GM21390 (cell line): ENCODE measurements around the gene OR5AU1.

Experiments
- ATAC-seq: cut with Tn5 transposase; IDR thresholded peaks from one replicate; pipeline ENCODE4 v1.9.1; 2021; ENCODE audit not compliant: unreplicated experiment

The OR5AU1 gene

GRCh38 chr14:21155963-21156362 is at the start of gene OR5AU1:
Gene OR5AU1 (minus strand): TSS chr14:21156063. CDS start chr14:21155872, 191 bp downstream.
- ATAC-seq = no peak

- no peak for ATAC-seq
These were observed 49.3 kb upstream of the OR5AU1 start for GRCh38 chr14:21205026-21205677.

GRCh38 chr14:21204167-21205025 is 48.5 kb upstream of the OR5AU1 start:
- ATAC-seq = no peak

GRCh38 chr14:21203470-21204166 is 47.8 kb upstream of the OR5AU1 start:
- no peak for ATAC-seq

DNA sequence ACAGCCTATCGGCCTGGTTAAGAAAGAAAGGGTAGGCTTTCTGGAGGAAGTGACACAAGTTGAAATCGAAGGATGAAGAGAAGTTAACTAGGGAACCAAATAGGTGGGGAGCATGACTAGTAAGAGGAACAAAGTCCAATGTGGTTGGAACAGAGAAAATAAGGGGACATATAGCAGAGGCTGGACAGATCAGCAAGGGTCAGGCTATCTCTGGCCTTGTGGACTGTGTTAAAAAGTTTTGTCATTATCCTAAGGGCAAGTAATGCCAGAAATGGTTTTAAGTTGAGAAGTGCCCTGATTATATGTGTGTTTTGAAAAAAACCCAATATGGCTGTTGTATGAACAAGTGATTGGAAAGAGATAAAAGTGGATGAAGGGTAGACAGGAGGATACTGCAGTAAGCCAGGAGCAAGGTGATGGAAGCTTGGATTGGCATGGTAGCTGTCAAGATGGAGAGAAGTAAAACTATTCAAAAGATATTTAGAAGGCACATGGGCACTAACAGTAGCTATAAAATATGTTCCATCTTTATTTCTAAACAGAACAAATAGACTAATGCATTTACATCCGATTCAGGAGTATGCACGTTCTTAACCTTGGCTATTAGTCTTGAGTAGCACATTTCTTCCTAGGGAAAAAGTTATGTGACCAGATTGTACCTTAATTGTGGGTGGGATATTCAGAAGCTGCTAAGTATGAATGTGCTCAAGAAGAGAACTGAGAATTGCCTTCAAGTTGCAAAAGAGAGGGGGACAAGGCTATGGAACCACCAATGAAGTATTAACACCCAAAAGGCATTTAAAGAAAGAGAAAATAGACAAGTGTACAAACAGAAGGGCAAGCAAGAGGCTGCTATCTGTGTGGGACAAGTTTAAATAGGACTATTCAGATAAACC is 46.8 kb upstream of the OR5AU1 start:
- no peak for ATAC-seq

GRCh38 chr14:21201732-21202462 is 46.0 kb upstream of the OR5AU1 start:
- no peak for ATAC-seq

GRCh38 chr14:21200752-21201461 is 45.0 kb upstream of the OR5AU1 start:
- ATAC-seq = no peak

- ATAC-seq = no peak
These were observed 44.0 kb upstream of the OR5AU1 start for GRCh38 chr14:21199611-21200560.

GRCh38 chr14:21197418-21198205 is 41.7 kb upstream of the OR5AU1 start:
- no peak for ATAC-seq

DNA sequence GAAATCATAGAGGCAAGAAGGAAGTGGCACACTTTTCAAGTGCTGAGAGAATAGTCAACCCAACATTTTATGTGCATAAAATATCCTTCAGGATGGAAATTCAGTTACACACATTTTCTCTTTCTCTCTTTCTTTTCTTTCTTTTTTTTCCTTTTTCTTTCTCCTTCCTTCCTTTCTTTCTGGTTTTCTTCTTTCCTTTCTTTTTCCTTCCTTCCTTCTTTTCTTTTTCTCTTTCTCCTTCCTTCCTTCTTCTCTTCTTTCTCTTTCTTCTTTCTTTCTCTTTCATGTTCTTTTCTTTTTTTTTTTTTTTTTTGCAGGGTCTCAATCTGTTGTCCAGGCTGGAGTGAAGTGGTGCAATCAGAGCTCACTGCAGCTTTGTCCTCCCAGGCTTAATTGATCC is 38.7 kb upstream of the OR5AU1 start:
- ATAC-seq = no peak

DNA sequence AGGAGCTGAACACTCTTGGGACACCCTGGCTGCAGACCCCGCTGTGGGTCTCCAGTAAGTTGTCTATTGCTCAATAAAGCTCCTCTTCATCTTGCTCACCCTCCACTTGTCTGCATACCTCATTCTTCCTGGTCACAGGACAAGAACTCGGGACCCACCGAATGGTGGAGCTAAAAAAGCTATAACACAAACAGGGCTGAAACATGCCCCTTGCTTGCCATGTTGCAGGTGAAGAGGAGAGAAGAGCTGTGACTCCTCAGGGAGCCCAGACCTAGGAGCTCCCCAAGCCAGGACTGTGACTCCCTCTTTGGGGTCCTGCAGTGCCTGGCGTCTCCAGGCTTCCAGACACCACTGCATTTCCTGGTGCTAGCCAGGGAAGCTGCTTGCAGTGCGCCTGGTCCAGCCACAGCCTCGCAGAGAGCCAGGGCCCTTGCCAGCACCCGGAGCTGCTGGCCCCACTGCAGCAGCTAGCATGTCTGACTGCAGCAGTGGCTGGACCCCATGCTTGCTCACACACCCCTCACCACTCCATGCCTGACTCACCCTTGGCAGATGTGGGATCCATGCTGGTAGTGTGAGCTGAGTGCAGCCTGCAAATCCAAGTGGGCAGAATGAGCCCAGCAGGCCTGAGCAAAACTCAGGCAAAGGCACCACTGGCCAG is 37.1 kb upstream of the OR5AU1 start:
- no peak for ATAC-seq

- no peak for ATAC-seq
These were observed 36.6 kb upstream of the OR5AU1 start for GRCh38 chr14:21192447-21192822.

GRCh38 chr14:21191809-21192446 is 36.1 kb upstream of the OR5AU1 start:
- ATAC-seq = peak; percentile 89

DNA sequence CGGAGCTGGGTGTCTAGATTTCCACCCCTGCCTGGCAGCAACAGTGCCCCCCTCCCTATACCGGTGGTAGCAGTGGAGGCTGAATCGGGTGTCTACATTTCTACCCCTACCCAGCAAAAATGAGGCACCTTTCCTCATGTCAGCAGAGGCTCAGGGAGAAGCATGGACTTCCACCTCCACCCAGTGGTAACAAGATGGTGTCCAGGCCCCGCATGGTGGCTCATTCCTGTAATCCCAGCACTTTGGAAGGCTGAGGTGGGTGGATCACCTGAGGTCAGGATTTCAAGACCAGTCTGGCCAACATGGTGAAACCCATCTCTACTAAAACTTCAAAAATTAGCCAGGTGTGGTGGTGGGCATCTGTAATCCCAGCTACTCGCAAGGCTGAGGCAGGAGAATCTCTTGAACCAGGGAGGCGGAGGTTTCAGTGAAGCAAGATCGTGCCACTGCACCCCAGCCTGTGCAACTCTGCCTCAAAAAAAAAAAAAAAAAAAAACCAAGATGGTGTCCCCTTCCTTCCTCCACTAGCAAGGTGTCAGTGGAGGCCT is 35.5 kb upstream of the OR5AU1 start:
- no peak for ATAC-seq

- no peak for ATAC-seq
These were observed 29.6 kb upstream of the OR5AU1 start for GRCh38 chr14:21185491-21185890.

DNA sequence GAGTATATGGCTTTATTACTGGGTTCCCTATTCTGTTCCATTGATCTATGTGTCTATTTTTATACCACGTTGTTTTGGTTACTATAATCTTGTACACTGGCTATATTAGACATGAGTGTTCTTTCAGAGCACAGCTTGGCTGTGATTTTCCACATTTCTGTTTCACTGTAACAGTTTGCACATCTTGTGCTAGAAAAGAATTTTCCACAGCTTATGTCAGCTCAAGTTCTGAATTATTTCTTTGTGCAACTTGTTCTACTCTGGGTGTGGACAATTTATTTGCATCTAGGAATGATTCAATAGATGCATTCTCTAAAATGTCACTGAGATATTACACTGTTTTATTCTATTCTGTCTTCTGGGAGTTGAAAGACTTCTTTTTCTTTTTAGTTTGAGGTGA is 28.4 kb upstream of the OR5AU1 start:
- ATAC-seq = no peak
